ENCODE results near the gene BCL3.

DNA sequence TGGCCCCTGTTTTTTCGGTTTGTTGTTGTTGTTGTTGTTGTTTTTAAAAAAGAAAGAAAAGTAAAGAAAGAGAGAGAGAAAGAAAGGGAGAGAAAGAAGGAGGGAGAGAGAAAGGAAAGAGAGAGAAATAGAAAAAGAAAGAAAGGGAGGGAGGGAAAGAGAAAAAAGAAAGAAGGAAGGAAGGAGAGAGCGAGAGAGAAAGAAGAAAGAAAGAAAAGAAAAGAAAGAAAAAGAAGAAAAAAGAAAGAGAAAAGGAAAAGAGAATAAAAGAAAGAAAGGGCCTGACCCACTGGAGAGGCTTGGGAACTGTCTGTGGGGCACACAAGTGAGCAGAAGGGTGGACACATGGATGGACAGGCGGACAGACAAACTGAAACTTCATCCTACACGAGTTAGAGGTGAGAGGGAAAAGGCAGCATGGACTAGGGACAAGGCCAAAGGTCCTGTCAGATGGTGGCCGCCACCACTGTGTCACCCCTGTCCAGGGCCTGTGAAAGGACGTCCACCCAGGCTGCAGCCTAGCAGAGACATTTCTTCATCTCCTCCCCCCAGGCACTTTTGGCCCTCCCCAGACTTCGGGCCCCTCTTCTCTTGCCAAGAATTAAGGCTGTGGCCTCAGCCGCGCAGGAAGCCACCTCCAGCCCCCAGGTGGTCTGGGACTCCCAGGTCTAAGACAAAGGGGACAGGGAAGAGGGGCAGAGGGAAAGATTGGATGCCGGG lies 51.3 kb downstream of the BCL3 start:
- TF ChIP-seq, protein P1, sequence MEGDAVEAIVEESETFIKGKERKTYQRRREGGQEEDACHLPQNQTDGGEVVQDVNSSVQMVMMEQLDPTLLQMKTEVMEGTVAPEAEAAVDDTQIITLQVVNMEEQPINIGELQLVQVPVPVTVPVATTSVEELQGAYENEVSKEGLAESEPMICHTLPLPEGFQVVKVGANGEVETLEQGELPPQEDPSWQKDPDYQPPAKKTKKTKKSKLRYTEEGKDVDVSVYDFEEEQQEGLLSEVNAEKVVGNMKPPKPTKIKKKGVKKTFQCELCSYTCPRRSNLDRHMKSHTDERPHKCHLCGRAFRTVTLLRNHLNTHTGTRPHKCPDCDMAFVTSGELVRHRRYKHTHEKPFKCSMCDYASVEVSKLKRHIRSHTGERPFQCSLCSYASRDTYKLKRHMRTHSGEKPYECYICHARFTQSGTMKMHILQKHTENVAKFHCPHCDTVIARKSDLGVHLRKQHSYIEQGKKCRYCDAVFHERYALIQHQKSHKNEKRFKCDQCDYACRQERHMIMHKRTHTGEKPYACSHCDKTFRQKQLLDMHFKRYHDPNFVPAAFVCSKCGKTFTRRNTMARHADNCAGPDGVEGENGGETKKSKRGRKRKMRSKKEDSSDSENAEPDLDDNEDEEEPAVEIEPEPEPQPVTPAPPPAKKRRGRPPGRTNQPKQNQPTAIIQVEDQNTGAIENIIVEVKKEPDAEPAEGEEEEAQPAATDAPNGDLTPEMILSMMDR (optimal IDR thresholded peaks at IDR 0.05 in 1 of 3, IDR thresholded peaks at IDR 0.05 in 1 of 3, conservative IDR thresholded peaks at IDR 0.05 in 1 of 3; ENCODE audit: extremely low read depth in 1 of 3, insufficient read depth in 2 of 3, low read length in 3 of 3) = no peak
- TF ChIP-seq EZH2 (IDR thresholded peaks at IDR 0.05; ENCODE audit: low read length) = no peak
